Activated CD4-positive, alpha-beta T cell treated with anti-CD3 and anti-CD28 coated beads for 36 hours (primary cell): ENCODE measurements around the gene EIPR1. TPM values are rescaled to one million over a fixed set of nuclear protein-coding genes. Genes with fewer than 3 reads are reported as not detected.

ENCODE experiments used
- ATAC-seq: fragments of 200-7000 bp; cut with Tn5 transposase; one replicate; pipeline ENCODE4 v1.10.0; 2021; ENCODE audit warnings: mild to moderate bottlenecking, moderate library complexity
- CTCF ChIA-PET: fragments of 350-600 bp; sonication (Branson Sonifier 250); formaldehyde crosslinking; loops from one replicate; lab custom pipeline; 2021; ENCODE audit warnings: antibody characterized with exemption; lab: Charles Lee
- POLR2A ChIA-PET: fragments of 350-600 bp; sonication (Branson Sonifier 250); formaldehyde crosslinking; loops from one replicate; lab custom pipeline; 2021; ENCODE audit warnings: antibody characterized with exemption, inconsistent platforms; lab: Charles Lee
- DNase-seq: peaks from one replicate; pipeline ENCODE4 v3.0.0-alpha.2; 2020
- H3K27ac Mint-ChIP-seq: one replicate; pipeline ENCODE4 v1.8.0; 2021; ENCODE audit warnings: mixed read lengths
- H3K27me3 Mint-ChIP-seq: one replicate; pipeline ENCODE4 v1.8.0; 2021; ENCODE audit warnings: mixed read lengths
- H3K36me3 Mint-ChIP-seq: one replicate; pipeline ENCODE4 v1.8.0; 2021; ENCODE audit warnings: low read depth, mixed read lengths
- H3K4me1 Mint-ChIP-seq: one replicate; pipeline ENCODE4 v1.8.0; 2021; ENCODE audit warnings: mixed read lengths
- H3K4me3 Mint-ChIP-seq: one replicate; pipeline ENCODE4 v1.8.0; 2021; ENCODE audit warnings: mild to moderate bottlenecking, moderate library complexity, mixed read lengths
- H3K9me3 Mint-ChIP-seq: one replicate; pipeline ENCODE4 v1.8.0; 2021; ENCODE audit warnings: low read depth, mixed read lengths
- intact Hi-C, 2 experiments: fragments of 100-400 bp; cut with DNase I in 1 of 2; cut with micrococcal nuclease in 1 of 2; formaldehyde crosslinking; loops; one replicate each; pipeline versions ENCODE4 v1.14.2 to v1.15.1; 2022 to 2024; cut with DNase I, micrococcal nuclease
- total RNA-seq, 2 experiments: library from RNA; stranded (reverse); gene quantifications; one replicate each; pipeline ENCODE4 v1.2.3, GENCODE V29; 2021

EIPR1 gene
- total RNA-seq, result 10 to 100 TPM; 38.6 to 58.2 TPM

DNA sequence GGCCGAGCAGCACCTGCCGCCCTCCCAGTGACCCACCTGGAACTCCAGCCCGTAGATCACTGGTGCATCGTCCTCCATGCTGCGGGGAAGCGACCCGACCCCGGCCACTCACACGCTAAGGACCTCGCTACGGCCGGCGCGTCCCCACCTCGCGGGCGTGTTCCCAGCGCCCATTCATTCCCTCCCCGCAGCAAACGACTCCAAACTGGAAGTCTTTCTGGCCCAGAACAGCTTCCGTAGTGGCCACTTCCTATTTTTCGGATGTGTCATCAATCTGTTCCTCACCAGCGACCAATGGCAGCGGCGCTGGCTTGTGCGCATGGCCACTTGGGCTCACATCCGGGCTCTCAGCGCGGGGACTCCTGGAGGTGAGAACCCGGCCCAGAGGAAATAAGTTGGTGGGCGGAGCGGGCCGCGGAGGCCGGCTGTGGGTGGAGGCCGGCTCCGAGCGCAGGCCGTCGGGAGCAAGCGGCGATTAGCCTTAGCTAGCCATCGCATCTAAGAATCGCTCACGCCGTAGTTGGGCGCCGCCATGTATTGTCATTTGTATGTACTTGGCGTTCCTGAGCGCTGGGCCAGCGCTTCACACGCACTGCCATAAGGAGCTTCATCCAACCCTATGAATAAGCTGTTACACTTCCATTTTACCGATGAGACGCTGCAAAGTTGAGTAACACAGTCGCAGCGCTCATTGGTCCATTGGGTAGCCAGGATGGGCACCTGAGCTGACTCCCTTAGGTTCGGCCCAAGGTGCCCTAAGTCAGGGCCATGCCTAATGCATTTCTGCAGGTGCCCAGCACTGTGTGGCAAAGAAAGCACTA, at the start of gene EIPR1:
EIPR1 (minus strand) TSS at position 207 of the 821 bp plus-strand sequence; CDS start at position 78, 129 bp downstream.
- no peaks in the 10 kb centered on the region for H3K27me3 Mint-ChIP-seq
- peaks cover 20% of the 10 kb centered on the region for H3K36me3 Mint-ChIP-seq
- CTCF ChIA-PET, result interaction anchor here (0.5 to 1.0 kb wide), 3 partner anchors 13 to 282 kb away, joined by 3 read pairs; no protein-coding TSS in a partner anchor
- H3K9me3 Mint-ChIP-seq, result no peaks in the 10 kb centered on the region
- intact Hi-C loops, result loop anchor here (1.0 to 2.0 kb wide), 7 partner anchors 141 to 765 kb away; partner anchors contain the start of genes ADI1 (in 2 of the 2), RNASEH1 (in 2 of the 2) and RPS7 (in 2 of the 2)
- DNase-seq (peak; percentile 97), ATAC-seq (peak; percentile 87)
- H3K27ac Mint-ChIP-seq, result peak within 1 kb of the TSS; percentile 96
- POLR2A ChIA-PET, result interaction anchor here (0.7 to 1.0 kb wide), 2 partner anchors 170 to 180 kb away, joined by 3 to 5 read pairs; partner anchors contain the start of gene RNASEH1
- peak within 1 kb of the TSS; percentile 98 for H3K4me3 Mint-ChIP-seq
- H3K4me1 Mint-ChIP-seq, result peaks cover 46% of the 10 kb centered on the region

DNA sequence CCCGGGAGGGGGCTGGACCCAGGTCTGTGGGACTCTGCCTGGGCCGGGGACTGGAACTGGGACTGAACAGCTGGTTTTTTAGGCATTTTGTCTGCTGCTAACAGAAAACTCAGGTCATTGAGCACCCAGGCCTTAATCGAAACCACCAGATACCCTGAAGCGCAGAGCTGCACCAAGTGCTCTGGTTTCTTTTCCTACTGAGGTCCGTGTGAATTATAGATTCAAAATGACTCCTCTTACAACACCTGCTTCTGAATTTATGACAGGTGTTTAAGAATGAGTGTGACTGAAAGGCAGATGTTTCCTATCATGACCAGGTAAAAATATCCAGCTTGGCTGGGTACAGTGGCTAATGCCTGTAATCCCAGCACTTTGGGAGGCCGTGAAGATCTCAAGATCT, 49.7 kb upstream of the EIPR1 start:
- Mint-ChIP-seq H3K9me3 (no peaks in the 10 kb centered on the region), H3K36me3 (peaks cover 44% of the 10 kb centered on the region), H3K4me1 (peaks cover 3% of the 10 kb centered on the region), H3K27ac (no peak overlapping the region), H3K4me3 (no peak overlapping the region), H3K27me3 (no peaks in the 10 kb centered on the region)
- ATAC-seq (no peak), DNase-seq (no peak)
- ChIA-PET POLR2A (no interaction called here), CTCF (interaction anchor here (1.2 to 1.6 kb wide), 2 partner anchors 13 to 34 kb away, joined by 4 to 8 read pairs; no protein-coding TSS in a partner anchor)
- intact Hi-C loops, result no loop called here

- Mint-ChIP-seq H3K4me3 (no peak overlapping the region), H3K36me3 (peaks cover 47% of the 10 kb centered on the region), H3K27me3 (no peaks in the 10 kb centered on the region), H3K9me3 (no peaks in the 10 kb centered on the region), H3K27ac (no peak overlapping the region), H3K4me1 (peaks cover 3% of the 10 kb centered on the region)
- DNase-seq (no peak), ATAC-seq (no peak)
- intact Hi-C loops, result no loop called here
- CTCF ChIA-PET, result interaction anchor here (3.7 kb wide), 1 partner anchor 36 kb away, joined by 18 read pairs; no protein-coding TSS in a partner anchor
- POLR2A ChIA-PET, result no interaction called here
Measured at GRCh38 chr2:3426615-3427014, 49.0 kb upstream of the EIPR1 start.

- ATAC-seq, result no peak
- H3K36me3 Mint-ChIP-seq, result peaks cover 45% of the 10 kb centered on the region
- no peaks in the 10 kb centered on the region for H3K27me3 Mint-ChIP-seq
Measured at GRCh38 chr2:3424171-3424795, 46.7 kb upstream of the EIPR1 start.

DNA sequence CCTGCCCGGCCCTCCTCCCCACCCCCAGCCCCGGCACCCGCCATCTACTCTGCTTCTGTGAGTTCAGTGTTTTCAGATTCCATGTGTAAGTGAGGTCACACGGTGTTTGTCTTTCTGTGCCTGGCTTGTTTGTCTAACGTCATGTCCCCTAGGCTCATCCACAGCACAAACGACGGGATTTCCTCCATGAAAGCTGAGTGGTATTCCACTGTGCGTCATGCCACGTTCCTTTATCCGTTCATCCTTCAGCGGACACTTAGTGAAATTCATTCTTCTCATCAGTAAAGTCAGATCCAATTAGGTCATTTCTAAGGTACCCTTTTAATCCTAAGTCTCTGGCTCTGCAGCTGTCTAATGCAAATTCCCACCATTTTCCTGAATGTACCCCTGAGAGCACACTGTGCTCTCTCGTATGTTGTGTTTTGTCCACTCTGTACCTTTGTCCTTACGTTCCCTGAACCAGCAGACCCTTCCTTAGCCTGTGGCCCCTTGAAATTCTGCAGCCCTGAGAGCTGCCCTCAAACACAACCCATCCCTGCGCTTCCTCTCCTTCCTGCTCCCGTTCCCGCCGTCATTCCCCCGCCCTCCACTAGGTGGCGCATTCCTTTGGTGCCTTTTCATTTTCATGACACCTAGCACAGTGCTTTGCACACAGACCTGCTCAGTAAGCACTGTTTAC, 46.0 kb upstream of the EIPR1 start:
- CTCF ChIA-PET, result interaction anchor here (0.7 to 3.9 kb wide), 26 partner anchors 10 to 296 kb away, joined by 3 to 20 read pairs (median 5); no protein-coding TSS in a partner anchor
- ATAC-seq (peak; percentile 80), DNase-seq (peak; percentile 86)
- H3K27ac Mint-ChIP-seq, result no peak overlapping the region
- H3K4me1 Mint-ChIP-seq, result peaks cover 3% of the 10 kb centered on the region
- intact Hi-C loops, result loop anchor here (1.0 to 5.0 kb wide), 3 partner anchors 39 to 228 kb away; no protein-coding TSS in a partner anchor
- H3K36me3 Mint-ChIP-seq, result peaks cover 44% of the 10 kb centered on the region
- POLR2A ChIA-PET, result no interaction called here
- no peaks in the 10 kb centered on the region for H3K9me3 Mint-ChIP-seq
- no peak overlapping the region for H3K4me3 Mint-ChIP-seq
- H3K27me3 Mint-ChIP-seq, result no peaks in the 10 kb centered on the region

More at GRCh38 chr2:3424171-3424795, 46.7 kb upstream of the EIPR1 start:
- Mint-ChIP-seq H3K27ac (no peak overlapping the region), H3K9me3 (no peaks in the 10 kb centered on the region), H3K4me1 (peaks cover 3% of the 10 kb centered on the region), H3K4me3 (no peak overlapping the region)
- DNase-seq, result no peak
- CTCF ChIA-PET, result interaction anchor here (0.5 to 3.9 kb wide), 26 partner anchors 9 to 297 kb away, joined by 3 to 20 read pairs (median 5); no protein-coding TSS in a partner anchor
- POLR2A ChIA-PET, result no interaction called here
- intact Hi-C loops, result loop anchor here (1.0 to 5.0 kb wide), 2 partner anchors 38 to 227 kb away; no protein-coding TSS in a partner anchor

DNA sequence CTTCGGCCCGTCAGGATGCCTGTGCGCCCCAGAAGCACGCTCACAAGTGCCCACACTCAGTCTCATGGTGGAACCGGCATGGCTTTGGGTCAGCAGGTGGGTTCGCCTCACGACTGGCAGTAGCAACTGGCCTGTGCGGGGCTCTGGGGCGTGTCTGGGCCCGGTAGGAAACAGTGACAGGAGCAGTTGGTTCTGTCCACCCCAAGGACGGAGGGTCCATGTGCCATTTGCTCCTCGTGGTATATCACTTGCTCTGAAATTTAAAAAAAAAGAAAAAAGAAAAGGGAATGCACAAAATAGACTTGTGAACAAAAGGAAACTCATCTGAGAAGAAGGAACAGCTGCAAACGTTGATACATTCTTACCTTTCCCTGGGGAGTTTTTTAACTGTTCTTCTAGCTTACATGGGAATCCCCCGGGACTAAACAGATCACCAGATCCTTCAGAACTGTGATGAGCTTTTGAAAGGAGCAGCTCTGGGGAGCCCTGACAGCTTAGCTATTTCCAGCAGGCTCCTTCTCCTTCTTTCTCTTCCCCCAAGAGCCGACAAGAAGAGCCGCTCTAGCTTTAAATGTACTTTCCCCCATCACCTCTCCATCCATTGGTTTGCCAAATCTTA, 44.7 kb upstream of the EIPR1 start:
- H3K27ac Mint-ChIP-seq, result no peak overlapping the region
- intact Hi-C loops, result loop anchor here (2.0 to 5.0 kb wide), 2 partner anchors 40 to 41 kb away; no protein-coding TSS in a partner anchor
- no peaks in the 10 kb centered on the region for H3K9me3 Mint-ChIP-seq
- no peak for DNase-seq
- CTCF ChIA-PET, result interaction anchor here (0.6 to 3.9 kb wide), 12 partner anchors 9 to 229 kb away, joined by 3 to 20 read pairs (median 4); no protein-coding TSS in a partner anchor
- ATAC-seq, result no peak
- no peaks in the 10 kb centered on the region for H3K4me1 Mint-ChIP-seq
- H3K36me3 Mint-ChIP-seq, result peaks cover 43% of the 10 kb centered on the region
- no peak overlapping the region for H3K4me3 Mint-ChIP-seq
- H3K27me3 Mint-ChIP-seq, result no peaks in the 10 kb centered on the region
- POLR2A ChIA-PET, result no interaction called here

DNA sequence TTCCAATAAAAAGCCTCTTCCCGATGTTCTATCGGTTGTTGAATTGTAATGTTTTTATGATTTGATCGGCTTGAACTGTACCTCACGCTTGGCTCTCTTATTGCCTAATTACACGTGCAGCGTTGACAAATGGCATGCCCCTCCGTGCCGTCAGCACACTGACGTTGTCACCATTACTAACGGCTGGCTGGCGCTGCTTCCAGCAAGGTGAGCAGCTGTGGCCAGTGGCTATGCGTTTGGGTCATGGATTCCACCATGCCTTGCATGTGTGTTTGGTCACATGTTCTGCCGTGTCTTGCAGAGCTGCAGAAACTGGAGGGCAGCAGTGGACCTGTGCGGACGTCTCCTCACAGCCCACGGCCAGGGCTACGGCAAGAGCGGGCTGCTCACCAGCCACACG, 44.0 kb upstream of the EIPR1 start:
- intact Hi-C loops, result loop anchor here in 1 of 2 experiments (5.0 kb wide), 1 partner anchor 41 kb away; no protein-coding TSS in a partner anchor
- no peak overlapping the region for H3K4me3 Mint-ChIP-seq

GRCh38 chr2:3420769-3421397, 43.3 kb upstream of the EIPR1 start:
- POLR2A ChIA-PET, result no interaction called here
- intact Hi-C loops, result loop anchor here in 1 of 2 experiments (5.0 kb wide), 1 partner anchor 41 kb away; no protein-coding TSS in a partner anchor
- ATAC-seq (no peak), DNase-seq (no peak)
- Mint-ChIP-seq H3K36me3 (peaks cover 39% of the 10 kb centered on the region), H3K4me3 (no peak overlapping the region), H3K27me3 (no peaks in the 10 kb centered on the region), H3K27ac (no peak overlapping the region), H3K4me1 (no peaks in the 10 kb centered on the region), H3K9me3 (no peaks in the 10 kb centered on the region)
- CTCF ChIA-PET, result interaction anchor here (0.6 to 3.9 kb wide), 4 partner anchors 9 to 230 kb away, joined by 3 to 18 read pairs (median 4); no protein-coding TSS in a partner anchor

More for the DNA sequence above, 44.0 kb upstream of the EIPR1 start:
- ATAC-seq, result no peak
- ChIA-PET CTCF (interaction anchor here (0.6 to 3.9 kb wide), 4 partner anchors 8 to 230 kb away, joined by 3 to 18 read pairs (median 4); no protein-coding TSS in a partner anchor), POLR2A (no interaction called here)
- Mint-ChIP-seq H3K27me3 (no peaks in the 10 kb centered on the region), H3K36me3 (peaks cover 40% of the 10 kb centered on the region), H3K9me3 (no peaks in the 10 kb centered on the region), H3K27ac (no peak overlapping the region), H3K4me1 (no peaks in the 10 kb centered on the region)
- no peak for DNase-seq

DNA sequence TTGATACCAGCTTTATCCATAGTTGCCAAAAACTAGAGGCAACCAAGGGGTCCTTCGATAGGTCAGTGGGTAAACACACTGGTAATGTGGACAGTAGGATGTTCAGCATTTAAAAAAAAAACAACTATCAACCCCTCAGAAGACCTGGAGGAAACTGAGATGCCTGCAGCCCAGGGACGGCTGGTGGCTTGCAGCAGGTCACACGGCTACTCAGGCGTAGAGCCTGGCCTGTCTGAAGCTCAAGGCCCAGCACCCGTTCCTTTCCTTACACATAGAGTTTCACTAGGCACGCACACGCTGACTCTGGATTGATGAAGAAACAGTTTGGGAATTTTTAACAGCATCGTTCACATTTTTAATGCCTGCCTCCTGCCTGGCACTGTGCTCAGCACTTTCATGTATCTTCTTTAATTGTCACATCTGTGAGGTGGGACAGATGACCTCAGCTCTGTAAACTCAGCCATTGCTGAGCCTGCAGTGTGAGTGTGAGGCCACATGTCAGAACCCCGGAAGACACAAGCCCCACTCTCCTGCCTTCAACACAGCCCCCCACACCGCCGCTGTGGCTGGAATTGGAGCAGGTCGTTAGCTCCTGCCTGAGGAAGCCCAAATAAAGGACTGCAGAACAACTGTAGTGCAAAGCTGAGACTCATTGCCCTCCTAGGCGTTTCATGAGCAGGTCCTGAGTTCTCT, 42.6 kb upstream of the EIPR1 start:
- ATAC-seq, result no peak
- no peak for DNase-seq
- CTCF ChIA-PET, result interaction anchor here (1.2 kb wide), 2 partner anchors 9 to 18 kb away, joined by 3 to 5 read pairs; no protein-coding TSS in a partner anchor
- peaks cover 36% of the 10 kb centered on the region for H3K36me3 Mint-ChIP-seq
- no peaks in the 10 kb centered on the region for H3K27me3 Mint-ChIP-seq
- no peaks in the 10 kb centered on the region for H3K9me3 Mint-ChIP-seq
- POLR2A ChIA-PET, result no interaction called here
- no peak overlapping the region for H3K27ac Mint-ChIP-seq
- intact Hi-C loops, result loop anchor here in 1 of 2 experiments (5.0 kb wide), 1 partner anchor 42 kb away; no protein-coding TSS in a partner anchor
- no peaks in the 10 kb centered on the region for H3K4me1 Mint-ChIP-seq
- no peak overlapping the region for H3K4me3 Mint-ChIP-seq
